AML-193 (cell line): ENCODE measurements around the gene RPS19BP1.
A peak's percentile ranks its signal among the peaks of the same experiment; 100 is the strongest.
"Not testable (repeated sequence)": the region's sequence is repeated elsewhere in the genome, so short reads cannot be mapped to it uniquely, and the experiment has no call there.

Experiments used
- DNase-seq, 2 experiments: peaks; one replicate each; lab custom pipeline; 2025; lab: John Stamatoyannopoulos, UW

The RPS19BP1 gene

GRCh38 chr22:39528681-39529486 is 3.7 kb downstream of the RPS19BP1 start:
- DNase-seq, result peak; percentile 72 to 78

GRCh38 chr22:39528080-39528661 is 4.4 kb downstream of the RPS19BP1 start:
- DNase-seq, result no peak

- DNase-seq, result no peak
Measured at GRCh38 chr22:39527481-39527961, 5.0 kb downstream of the RPS19BP1 start.

- DNase-seq, result no peak
Measured at GRCh38 chr22:39526736-39527171, 5.8 kb downstream of the RPS19BP1 start.

GRCh38 chr22:39525658-39525975 is 6.9 kb downstream of the RPS19BP1 start:
- DNase-seq, result no peak

- no peak for DNase-seq
Measured at GRCh38 chr22:39524753-39525657, 7.5 kb downstream of the RPS19BP1 start.

- no peak for DNase-seq
Measured at GRCh38 chr22:39524089-39524752, 8.3 kb downstream of the RPS19BP1 start.

- no peak for DNase-seq
Measured at GRCh38 chr22:39522567-39523300, 9.8 kb downstream of the RPS19BP1 start.

- not testable (repeated sequence) for DNase-seq
Measured at GRCh38 chr22:39522091-39522490, 10.5 kb downstream of the RPS19BP1 start.

- peak; percentile 53 to 59 for DNase-seq
Measured at GRCh38 chr22:39521106-39521885, 11.3 kb downstream of the RPS19BP1 start.

- DNase-seq, result peak; percentile 76 to 89
Measured at GRCh38 chr22:39520226-39521105, 12.1 kb downstream of the RPS19BP1 start, which contains the start of gene ATF4. ATF4 (plus strand) TSS chr22:39520562; CDS start chr22:39521446, 884 bp downstream.

- DNase-seq, result peak; percentile 97
Measured at GRCh38 chr22:39519681-39520225, 12.8 kb downstream of the RPS19BP1 start.

- peak in 1 of 2 experiments; percentile 30 for DNase-seq
Measured at GRCh38 chr22:39518996-39519680, 13.4 kb downstream of the RPS19BP1 start.

- DNase-seq, result peak in 1 of 2 experiments; percentile 7
Measured at GRCh38 chr22:39518144-39518786, 14.3 kb downstream of the RPS19BP1 start.

GRCh38 chr22:39517470-39517869 is 15.1 kb downstream of the RPS19BP1 start:
- no peak for DNase-seq

- DNase-seq, result no peak
Measured at GRCh38 chr22:39515266-39516050, 17.1 kb downstream of the RPS19BP1 start.
